AG04450 (cell line): ENCODE measurements around the gene ADAMTS1. TPM values are rescaled to one million over a fixed set of nuclear protein-coding genes. Genes with fewer than 3 reads are reported as not detected.
"Not testable (repeated sequence)": the region's sequence is repeated elsewhere in the genome, so short reads cannot be mapped to it uniquely, and the experiment has no call there.

Experiments
- CTCF ChIA-PET: fragments of 300-600, 350-600 bp; formaldehyde crosslinking; extraction: SDS; loops from one replicate; lab custom pipeline; 2022; ENCODE audit warnings: antibody characterized with exemption, inconsistent platforms; lab: Charles Lee
- POLR2A ChIA-PET: fragments of 350-600 bp; formaldehyde crosslinking; extraction: SDS; loops from one replicate; lab custom pipeline; 2021; ENCODE audit warnings: antibody characterized with exemption, inconsistent platforms; lab: Yijun Ruan, JAX
- DNase-seq: peaks from one replicate; pipeline ENCODE4 v3.0.0-alpha.2; 2011; ENCODE audit warnings: low read depth, low spot score
- H3K27ac ChIP-seq: one replicate; pipeline ENCODE4 v1.5.1; 2012; ENCODE audit warnings: low read depth, low read length, control low read depth
- H3K27me3 ChIP-seq: one replicate; pipeline ENCODE4 v1.6.0; 2012; ENCODE audit warnings: low read length; ENCODE audit not compliant: control insufficient read depth, insufficient read depth
- H3K4me3 ChIP-seq: 2 replicates; pipeline ENCODE4 v1.5.1; 2011; ENCODE audit warnings: mild to moderate bottlenecking, low read depth, low read length, control low read depth
- H3K9me3 ChIP-seq: 2 replicates; pipeline ENCODE4 v1.5.1; 2012; ENCODE audit warnings: low read length; ENCODE audit not compliant: control insufficient read depth, insufficient read depth
- CTCF ChIP-seq: IDR thresholded peaks from 2 replicates; pipeline ENCODE4 v1.5.1; 2011; ENCODE audit warnings: low read depth, low read length, control low read depth, inconsistent platforms
- polyA plus RNA-seq: library from polyadenylated mRNA; depleted of rRNA; stranded (reverse); fragments of >200 nt; gene quantifications from 2 replicates; pipeline ENCODE4 v1.2.3, GENCODE V29; 2011

The ADAMTS1 gene
- polyA plus RNA-seq, 1 experiment = 309 TPM

- no peaks in the 10 kb centered on the region for H3K9me3 ChIP-seq
- ChIA-PET POLR2A (no interaction called here), CTCF (interaction anchor here (0.6 to 1.1 kb wide), 2 partner anchors 14 to 1470 kb away, joined by 3 read pairs; no protein-coding TSS in a partner anchor)
- TF ChIP-seq CTCF = no peak
- no peak overlapping the region for H3K27ac ChIP-seq
- no peaks in the 10 kb centered on the region for H3K27me3 ChIP-seq
- no peak for DNase-seq
- H3K4me3 ChIP-seq = no peak overlapping the region
These were observed 20.6 kb upstream of the ADAMTS1 start for GRCh38 chr21:26865857-26866256.

GRCh38 chr21:26856871-26857350 lies 11.7 kb upstream of the ADAMTS1 start:
- H3K9me3 ChIP-seq, H3K27ac ChIP-seq, POLR2A ChIA-PET, H3K4me3 ChIP-seq, H3K27me3 ChIP-seq, CTCF ChIA-PET, DNase-seq: not testable (repeated sequence)

GRCh38 chr21:26854695-26855094 lies 9.5 kb upstream of the ADAMTS1 start:
- H3K9me3 ChIP-seq, H3K27ac ChIP-seq, DNase-seq, POLR2A ChIA-PET, H3K4me3 ChIP-seq, H3K27me3 ChIP-seq: not testable (repeated sequence)
- CTCF ChIA-PET = interaction anchor here (0.6 kb wide), 1 partner anchor 92 kb away, joined by 3 read pairs; no protein-coding TSS in a partner anchor

GRCh38 chr21:26852423-26852822 lies 7.2 kb upstream of the ADAMTS1 start:
- Histone ChIP-seq H3K27me3 (no peaks in the 10 kb centered on the region), H3K4me3 (no peak overlapping the region), H3K9me3 (peaks cover 2% of the 10 kb centered on the region; the same call in 1 of the 2 replicates), H3K27ac (no peak overlapping the region)
- no peak for TF ChIP-seq CTCF
- ChIA-PET POLR2A (no interaction called here), CTCF (interaction anchor here (0.7 to 4.2 kb wide), 2 partner anchors 848 to 1893 kb away, joined by 3 to 26 read pairs; no protein-coding TSS in a partner anchor)
- DNase-seq = no peak

GRCh38 chr21:26851109-26851944 lies 6.1 kb upstream of the ADAMTS1 start:
- ChIA-PET CTCF (interaction anchor here (0.8 to 4.2 kb wide), 15 partner anchors 9 to 1894 kb away, joined by 3 to 35 read pairs (median 5); no protein-coding TSS in a partner anchor), POLR2A (no interaction called here)
- no peak for DNase-seq
- no peak for TF ChIP-seq CTCF
- Histone ChIP-seq H3K9me3 (peaks cover 2% of the 10 kb centered on the region; the same call in 1 of the 2 replicates), H3K4me3 (no peak overlapping the region), H3K27me3 (no peaks in the 10 kb centered on the region), H3K27ac (no peak overlapping the region)
